NCI-H510A (cell line): Measurements from ENCODE around the gene ZNF365.
"Not testable (repeated sequence)": the region's sequence is repeated elsewhere in the genome, so short reads cannot be mapped to it uniquely, and the experiment has no call there.

Experiments
- DNase-seq: peaks from one replicate; lab custom pipeline; 2025; lab: John Stamatoyannopoulos, UW

ZNF365 gene

DNA sequence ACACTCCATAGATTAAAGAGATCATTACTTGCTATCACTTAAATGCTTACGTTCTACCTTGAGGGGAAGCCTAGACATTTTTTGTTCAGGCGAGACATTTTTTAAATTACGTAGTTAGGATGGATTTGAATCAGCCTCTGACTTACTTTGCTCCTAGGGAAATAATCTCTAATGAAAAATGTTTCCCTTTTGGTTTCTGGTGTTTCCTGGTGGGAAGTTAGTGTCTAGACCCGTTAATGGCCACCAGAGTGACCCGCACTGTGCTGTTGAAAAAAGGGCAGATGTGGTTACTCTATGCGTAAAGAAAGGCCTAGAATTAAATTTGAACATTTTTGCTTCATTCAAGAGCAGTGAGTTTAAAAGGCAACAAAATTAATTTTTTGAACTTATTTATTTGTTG is 3.8 kb downstream of the ZNF365 start:
- DNase-seq, result no peak

DNA sequence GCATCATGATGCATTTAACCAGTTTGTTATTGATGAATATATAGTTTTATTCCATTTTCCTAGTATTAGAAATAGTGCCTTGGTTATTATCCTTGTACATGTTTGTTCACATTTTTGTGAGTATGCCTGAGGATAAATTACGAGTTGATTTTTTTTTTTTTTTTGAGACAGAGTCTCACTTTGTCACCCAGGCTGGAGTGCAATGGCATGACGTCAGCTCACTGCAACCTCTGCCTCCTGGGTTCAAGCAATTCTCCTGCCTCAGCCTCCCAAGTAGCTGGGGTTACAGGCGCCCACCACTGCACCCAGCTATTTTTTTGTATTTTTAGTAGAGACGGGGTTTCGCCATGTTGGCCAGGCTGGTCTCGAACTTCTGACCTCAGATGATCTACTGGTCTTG is 4.7 kb downstream of the ZNF365 start:
- DNase-seq, result not testable (repeated sequence)

DNA sequence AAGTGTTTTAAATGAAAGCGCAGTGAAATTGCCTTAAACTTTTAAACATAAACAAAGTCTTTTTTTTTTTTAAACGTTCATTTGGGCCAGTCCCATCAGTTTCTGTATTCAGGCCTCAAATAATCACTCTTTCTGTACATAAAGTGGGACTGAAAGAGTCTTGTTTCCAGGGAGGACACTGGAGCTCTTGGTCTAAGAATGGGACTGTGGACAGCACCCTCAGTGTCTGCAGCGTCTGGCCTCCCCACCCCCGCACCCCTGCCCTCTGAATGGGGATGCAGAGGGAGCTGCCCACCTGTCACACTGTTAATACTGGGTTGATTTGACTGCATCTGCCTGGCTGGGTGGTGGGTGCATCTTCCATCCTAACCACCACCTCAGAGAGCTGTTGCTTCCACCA is 5.2 kb downstream of the ZNF365 start:
- no peak for DNase-seq

DNA sequence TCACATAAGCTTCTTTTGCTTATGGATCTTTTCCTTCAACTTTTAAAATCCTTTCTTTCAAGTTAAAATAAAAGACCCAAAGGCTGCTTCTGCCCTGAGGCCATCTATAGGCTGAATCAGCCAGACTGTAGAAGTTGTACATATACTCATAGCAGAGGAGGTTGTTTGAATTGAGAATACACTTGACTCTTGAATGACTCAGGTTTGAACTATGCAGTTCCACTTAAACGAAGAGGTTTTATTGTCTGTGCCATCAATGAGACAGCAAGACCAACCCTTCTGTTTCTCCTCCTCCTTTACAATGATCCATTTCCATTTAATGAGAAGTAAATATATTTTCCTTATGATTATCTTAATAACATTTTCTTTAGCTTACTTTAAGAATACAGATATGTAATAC is 5.8 kb downstream of the ZNF365 start:
- peak; percentile 11 for DNase-seq

DNA sequence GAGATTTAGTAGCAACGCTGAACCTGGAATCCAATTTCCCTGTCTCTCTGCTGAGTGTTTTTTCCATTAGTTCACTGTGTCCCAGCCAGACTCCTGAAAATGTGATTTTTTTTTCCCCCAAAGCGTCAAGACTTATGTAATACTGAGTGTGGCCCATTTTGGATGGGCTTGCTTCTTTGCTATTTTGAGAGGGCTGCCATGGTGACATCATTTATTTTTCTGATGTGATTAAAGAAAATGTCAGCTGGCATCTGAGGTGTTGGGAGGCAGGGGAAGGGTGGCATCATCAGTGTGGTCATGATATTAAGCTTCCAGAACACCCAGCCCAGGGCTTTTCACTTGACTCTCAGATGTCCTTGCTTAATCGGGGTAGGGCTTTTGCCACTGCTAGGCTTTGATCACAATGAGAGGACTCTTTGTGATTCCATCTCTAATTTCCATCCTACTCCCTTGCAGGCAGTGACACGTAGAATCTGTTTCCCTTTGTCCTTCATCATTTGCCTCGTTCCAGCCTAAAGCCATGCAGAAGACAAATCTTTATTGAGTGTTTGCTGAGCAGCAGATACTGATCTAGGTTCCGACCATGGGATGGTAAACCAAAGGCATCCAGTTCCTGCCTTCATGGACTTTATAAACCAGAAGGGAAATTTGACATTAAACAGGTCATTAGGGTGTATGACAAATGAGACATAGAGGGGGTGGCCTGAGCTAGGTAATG is 7.4 kb downstream of the ZNF365 start:
- no peak for DNase-seq

DNA sequence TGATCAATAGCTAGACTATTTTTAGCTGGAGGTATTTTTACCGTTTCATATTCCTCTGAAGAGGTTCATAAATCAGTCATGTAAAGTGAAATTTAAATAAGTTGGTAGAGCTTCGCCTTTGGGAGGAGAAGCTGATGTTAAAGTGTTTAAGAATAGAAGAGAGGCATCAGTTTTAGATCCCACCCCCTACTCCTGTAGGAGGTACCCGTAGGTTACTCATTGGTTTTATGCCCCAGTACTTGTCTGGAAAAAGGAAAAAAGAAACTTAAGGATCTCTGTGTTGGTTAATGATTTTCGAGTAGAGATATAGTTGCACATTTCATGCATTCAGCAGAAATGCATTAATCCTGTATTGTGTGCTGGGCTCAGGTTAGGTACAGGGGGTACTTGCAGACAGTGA is 8.7 kb downstream of the ZNF365 start:
- no peak for DNase-seq

DNA sequence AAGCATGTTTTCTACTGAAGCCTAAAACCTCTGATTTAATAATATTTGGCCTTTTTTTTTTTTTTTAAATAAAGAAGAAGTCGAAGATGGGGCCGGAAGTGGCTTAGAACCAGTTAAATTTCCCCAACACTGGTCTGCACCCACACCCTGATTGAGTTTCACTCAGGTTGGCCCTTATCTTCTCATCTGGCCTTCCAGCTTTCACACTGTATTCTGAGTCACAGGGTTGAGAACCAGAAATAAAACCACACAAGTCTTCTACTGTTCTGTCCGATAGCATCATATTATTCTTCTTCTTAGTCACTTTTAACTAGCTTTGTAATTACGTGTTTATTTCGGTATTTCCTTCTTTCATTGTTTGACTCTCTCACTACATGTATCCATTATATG is 9.9 kb downstream of the ZNF365 start:
- no peak for DNase-seq

DNA sequence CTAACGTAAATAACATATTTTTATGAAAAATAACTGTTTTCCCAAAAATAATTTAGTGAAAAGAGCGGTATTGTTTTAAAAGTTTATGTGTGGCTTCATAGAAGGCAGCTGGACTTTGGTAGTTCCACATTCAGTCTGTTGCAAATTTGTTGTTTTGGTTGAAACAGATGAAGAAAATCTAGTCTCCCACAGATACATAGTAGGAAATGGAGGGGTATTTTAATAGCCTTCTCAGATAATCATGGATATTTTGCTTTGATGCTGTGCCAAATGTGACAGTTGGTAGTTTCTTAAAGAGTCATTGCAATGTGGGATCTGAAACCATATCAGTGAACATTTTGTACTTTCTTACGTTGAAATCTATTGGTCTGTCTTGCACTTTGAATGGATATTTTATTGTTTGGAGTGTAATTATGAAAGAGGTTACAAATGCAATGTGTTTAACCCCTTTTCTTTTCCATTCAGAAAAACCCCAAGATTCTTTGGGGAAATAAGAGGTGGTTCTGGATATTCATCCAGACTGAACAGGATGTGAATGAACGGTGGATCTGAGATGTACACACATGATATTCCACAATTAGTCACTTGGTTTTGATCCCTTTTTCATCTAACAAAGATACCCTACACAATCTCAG is 10.4 kb downstream of the ZNF365 start:
- DNase-seq, result no peak

DNA sequence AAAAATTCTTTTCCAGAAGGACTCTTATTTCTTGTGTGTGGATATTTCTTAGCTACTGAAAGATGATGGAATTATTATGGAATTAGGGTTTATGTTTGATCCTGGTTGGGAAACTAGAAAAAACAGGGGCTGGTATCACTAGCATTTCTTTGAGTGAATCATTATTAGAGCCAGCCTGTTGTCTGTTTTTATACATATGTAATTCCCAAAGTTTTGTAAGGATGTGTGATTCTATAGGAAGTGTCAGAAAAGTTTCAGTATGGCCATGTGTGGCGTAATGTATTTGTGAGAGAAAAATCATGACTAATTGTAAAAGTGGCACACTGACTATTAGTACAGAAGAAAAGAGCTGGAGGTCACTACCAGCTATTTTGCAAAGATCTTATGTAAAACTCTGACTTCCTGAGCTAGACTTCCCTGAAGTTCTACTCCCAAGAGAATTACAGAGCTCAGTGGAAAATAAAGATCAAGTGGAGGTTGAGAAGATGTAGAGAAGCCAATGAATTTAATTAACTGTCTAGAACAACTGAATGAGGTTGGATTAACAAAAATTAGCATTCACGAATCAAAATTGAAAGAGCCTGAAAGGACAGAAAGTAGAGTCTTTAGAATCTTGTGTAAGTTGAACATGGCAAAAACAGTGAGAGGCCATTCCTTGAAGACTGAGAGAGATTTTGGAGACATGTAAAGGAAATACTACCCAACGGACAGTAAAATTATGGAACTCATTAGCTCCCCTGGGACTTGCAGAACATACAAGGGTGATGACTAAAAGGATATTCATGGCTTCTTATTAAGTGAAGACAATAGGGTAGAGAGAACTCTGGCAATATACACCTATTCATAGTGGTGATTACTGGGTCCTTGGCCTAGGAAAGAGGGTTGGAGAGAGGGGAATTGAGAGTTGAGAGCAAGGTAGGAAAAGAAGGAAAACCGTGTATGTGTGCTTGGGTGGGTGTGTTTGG is 12.5 kb downstream of the ZNF365 start:
- no peak for DNase-seq

DNA sequence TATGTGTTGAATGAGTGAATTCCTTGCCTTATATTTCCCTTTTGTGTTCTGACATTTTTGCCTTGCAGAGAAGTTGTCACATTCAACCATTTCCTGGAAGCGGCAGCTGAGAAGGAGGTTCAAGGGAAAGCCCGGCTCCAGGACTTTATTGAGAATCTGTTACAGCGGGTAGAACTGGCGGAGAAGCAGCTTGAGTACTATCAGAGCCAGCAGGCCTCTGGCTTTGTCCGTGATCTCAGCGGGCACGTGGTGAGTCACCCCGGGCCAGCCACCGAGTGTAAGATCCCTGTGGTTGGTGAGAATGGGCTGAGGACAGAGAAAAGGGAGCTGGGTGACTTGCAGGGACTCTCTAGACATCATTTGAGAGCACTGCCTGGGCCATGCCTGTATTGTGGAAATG is 14.2 kb downstream of the ZNF365 start:
- no peak for DNase-seq

DNA sequence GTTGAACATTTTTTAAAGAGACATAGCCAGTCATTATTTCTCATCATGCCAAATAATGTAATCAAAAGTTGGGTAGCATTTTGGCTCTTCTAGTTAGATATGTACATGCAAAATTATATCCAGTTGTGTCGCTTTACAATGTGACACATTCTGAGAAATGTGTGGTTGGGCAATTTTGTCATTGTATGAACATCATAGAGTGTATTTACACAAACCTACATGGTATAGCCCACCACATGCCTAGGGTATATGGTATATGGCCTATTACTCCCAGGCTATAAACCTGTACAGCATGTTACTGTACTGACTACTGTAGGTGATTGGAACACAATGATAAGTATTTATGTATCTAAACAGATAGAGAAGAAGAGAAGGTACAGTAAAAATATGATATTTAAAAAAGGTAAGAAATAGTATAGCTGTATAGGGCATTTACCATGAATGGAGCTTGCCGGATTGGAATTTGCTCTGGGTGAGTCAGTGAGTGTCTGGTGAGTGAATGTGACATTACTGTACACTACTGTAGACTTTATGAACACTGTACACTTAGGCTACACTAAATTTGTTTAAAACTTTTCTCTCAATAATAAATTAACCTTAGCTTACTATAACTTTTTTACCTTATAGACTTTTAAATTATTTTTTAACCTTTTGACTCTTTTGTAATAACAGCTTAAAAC is 16.5 kb downstream of the ZNF365 start:
- no peak for DNase-seq

DNA sequence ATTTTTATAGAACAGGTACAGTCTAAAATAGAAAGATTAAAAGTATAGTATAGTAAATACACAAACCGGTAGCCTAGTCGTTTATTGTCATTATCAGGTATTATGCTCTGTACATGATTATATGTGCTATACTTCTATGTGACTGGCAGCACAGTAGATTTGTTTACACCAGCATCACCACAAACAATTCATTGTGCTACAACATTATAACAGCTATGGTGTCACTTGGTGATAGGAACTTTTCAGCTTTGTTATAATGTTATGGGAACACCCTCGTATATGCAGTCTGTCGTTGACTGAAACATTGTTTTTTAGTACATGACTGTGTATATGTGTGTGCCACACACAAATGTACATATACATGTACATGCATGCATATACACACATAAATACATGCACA is 19.1 kb downstream of the ZNF365 start:
- no peak for DNase-seq

DNA sequence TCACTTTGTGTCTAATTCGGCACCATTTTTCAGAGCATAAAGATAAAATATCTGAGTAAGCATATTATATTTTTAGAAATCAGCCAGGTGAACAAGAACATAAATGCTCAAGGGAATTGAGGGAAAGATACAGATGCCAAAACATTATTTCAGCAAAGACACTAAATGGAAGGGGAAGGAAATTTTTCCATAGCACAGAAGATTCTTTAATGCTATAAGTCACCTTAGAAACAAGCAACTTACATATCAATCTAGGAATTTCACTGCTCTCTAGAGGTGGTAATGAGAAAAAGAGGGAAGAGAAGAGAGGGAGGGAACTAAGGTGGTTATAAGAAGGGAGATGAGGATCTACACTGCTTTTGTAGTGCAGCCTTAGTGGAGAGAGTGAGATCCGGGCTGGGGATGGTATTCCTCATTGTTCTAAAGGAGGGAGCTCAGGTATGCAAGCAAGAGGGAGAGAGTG is 20.4 kb downstream of the ZNF365 start:
- DNase-seq, result no peak

DNA sequence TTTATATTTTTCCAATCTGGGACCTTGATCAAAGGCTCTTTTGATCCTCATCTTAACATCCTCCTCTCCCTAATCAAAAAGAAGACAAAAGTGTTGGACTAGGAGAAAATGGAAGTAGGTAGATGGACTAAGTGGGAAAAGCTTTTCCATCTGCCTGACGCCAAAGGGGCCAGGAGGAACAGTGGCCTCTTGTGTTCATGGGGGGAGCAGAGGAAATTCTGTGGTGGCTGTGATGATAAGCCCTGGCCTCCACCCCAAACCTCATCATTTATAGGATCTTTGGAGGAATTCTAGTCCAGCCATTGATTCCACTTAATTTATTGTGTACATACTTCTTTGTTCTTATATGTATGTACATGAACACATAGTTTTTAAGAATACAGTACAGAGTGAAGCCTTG is 21.7 kb downstream of the ZNF365 start:
- DNase-seq, result no peak

DNA sequence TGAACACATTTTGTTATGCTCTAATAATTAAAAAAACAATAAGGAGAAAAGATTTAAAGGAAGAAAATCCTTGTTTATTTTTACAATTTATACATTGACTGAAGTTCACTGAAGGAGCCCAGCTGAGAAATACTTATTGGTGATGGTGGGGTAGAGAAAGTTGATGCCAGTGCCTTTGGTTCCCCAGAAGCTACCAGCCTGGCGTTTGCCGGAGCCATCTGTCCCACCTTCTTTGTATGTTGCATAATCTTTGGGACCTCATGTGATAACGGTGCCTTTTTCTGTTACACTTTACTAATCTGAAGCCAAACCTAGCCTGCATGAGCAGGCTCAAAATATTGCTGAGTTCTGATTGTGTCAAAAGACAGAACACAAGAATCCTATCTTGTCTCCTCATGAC is 22.7 kb downstream of the ZNF365 start:
- DNase-seq, result no peak

DNA sequence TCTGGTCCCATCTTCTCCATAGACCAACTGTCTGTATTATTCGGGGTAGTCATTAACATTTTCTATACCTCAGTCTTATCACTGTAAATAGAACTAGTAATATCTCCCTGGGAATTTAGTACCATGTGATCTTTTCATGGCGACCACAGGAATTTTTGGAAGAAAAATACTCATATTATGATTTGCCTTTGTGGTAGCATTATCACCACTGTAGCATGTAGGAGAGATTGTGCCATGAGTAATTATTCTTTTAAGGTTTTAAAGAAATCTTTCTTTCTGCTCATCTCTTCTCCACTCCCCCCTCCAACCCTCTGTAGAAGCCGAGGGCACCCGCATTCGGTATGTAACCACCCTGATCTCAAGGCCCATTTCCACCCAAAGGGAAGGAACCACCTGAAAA is 25.0 kb downstream of the ZNF365 start:
- no peak for DNase-seq

DNA sequence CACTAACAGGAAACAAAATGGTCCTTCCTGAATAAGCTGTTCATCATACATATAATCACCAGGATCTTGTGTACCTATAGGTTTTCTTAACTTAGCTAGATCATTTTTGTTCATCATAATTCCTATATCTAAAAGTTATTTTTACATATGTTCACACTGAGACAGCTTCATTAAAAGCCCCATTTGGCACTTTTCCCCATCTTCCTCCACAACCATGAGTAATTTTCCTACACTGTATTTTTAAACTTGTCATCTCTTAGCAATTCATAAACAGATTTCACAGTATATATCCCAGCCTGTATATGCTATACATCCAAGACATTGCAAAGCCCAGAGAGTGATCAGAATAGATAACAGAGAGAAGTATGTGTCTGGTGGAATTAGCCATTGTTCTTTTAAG is 28.3 kb downstream of the ZNF365 start:
- no peak for DNase-seq

DNA sequence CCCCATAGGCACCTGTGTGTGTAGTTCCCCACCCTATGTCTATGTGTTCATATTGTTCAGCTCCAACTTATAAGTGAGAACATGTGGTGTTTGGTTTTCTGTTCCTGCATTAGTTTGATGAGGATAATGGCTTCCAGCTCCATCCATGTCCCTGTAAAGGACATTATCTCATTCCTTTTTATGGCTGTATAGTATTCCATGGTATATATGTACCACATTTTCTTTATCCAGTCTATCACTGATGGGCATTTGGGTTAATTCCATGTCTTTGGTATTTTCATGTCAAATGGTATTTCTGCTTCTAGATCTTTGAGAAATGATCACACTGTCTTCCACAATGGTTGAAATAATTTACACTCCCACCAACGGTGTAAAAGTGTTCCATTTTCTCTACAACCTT is 36.4 kb downstream of the ZNF365 start:
- DNase-seq, result not testable (repeated sequence)

DNA sequence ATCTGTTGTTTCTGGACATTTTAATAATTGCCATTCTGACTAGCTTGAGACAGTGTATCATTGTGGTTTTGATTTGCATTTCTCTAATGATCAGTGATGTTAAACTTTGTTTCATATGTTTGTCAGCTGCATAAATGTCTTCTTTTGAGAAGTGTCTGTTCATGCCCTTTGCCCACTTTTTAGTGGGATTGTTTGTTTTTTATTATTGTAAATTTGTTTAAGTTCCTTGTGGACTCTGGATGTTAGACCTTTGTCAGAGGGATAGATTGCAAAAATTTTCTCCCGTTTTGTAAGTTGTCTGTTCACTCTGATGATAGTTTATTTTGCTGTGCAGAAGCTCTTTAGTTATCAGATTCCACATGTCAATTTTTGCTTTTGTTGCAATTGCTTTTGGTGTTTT is 36.8 kb downstream of the ZNF365 start:
- not testable (repeated sequence) for DNase-seq

DNA sequence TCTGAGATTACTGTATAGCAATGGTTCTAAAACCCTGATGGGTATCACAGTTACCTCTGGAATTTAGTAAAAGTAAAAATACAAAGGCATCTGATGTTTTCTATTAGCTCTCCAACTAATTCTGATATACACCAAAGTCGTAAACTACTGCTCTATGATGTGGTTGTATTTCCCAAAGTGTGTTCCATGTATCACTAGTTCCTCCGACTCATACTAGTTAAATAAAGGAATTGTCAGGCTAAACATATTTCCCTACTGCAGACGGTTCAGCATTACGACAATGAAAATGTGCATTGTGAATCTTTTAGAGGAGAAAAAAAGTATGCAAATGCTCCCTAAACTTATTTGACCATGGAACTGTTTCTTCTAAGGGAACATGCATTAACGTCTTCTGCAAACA is 38.9 kb downstream of the ZNF365 start:
- no peak for DNase-seq

DNA sequence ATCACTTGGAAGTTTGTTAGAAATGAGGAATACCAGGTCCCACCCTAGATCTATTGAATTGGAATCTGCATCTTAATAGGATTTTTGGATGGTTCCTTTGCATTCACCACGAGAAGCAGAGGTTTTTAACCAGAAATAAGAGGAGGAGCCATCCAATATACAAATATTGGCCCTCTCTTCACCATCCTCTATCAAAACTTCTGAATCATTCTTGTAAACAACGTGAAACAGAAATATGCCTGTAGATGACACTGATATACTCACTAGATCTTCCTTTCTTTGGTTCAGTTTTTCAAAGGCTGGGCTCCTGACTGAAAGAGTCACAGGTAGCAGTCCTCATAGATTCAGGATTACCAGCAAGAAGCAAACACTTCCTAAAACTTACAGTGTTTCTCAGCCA is 39.5 kb downstream of the ZNF365 start:
- no peak for DNase-seq

DNA sequence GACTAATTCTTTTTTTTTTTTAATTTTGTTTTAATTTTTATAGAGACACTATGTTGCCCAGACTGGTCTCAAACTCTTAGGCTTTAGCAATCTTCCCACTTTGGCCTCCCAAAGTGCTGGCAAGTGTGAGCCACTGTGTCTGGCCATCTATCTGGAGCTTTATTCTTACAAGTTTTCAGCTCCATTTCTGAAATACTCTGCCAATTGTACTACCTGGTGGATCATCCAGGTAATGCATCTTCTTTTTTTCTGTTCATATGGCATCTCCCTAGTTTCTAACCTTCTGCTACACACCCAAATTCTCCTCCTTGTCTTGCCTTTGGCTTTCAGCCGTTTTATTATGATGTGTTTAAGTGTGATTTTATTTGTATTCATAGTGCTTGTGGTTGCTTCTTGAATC is 40.2 kb downstream of the ZNF365 start:
- no peak for DNase-seq
